Measurements from ENCODE around the gene SGSH. TPM values are rescaled to one million over a fixed set of nuclear protein-coding genes. Genes with fewer than 3 reads are reported as not detected.
"Not testable (repeated sequence)": the region's sequence is repeated elsewhere in the genome, so short reads cannot be mapped to it uniquely, and the experiment has no call there.

SGSH gene
- total and polyA plus RNA-seq, 7 donors, result 3.6 to 37.0 (median 12.1) TPM

GRCh38 chr17:80202197-80202596, 17.9 kb downstream of the SGSH start:
- Histone ChIP-seq H3K27me3 (no peaks in the 10 kb centered on the region), H3K4me1 (no peaks in the 10 kb centered on the region), H3K27ac (no peak overlapping the region), H3K9me3 (no peaks in the 10 kb centered on the region), H3K36me3 (no peaks in the 10 kb centered on the region), H3K4me3 (no peak overlapping the region)
- DNase-seq, result no peak
- WGBS, 2 donors, result 90 to 92% methylated on average over 17 of the region's 17 CpGs
- TF ChIP-seq CTCF (IDR thresholded peaks at IDR 0.05), result no peak
- no peak for TF ChIP-seq EP300 (IDR thresholded peaks at IDR 0.05)
- no peak for TF ChIP-seq POLR2A (IDR thresholded peaks at IDR 0.05)
- no peak for TF ChIP-seq POLR2AphosphoS5 (IDR thresholded peaks at IDR 0.05)
- intact Hi-C loops (cut with DNase I), result no loop called here

GRCh38 chr17:80201446-80201845, 18.7 kb downstream of the SGSH start:
- H3K36me3 ChIP-seq, result no peaks in the 10 kb centered on the region
- H3K27me3 ChIP-seq, result no peaks in the 10 kb centered on the region
- no peak overlapping the region for H3K4me3 ChIP-seq
- no peaks in the 10 kb centered on the region for H3K9me3 ChIP-seq
- 86 to 91% methylated on average over 15 of the region's 15 CpGs for WGBS, 2 donors
- intact Hi-C loops (cut with DNase I), result no loop called here
- DNase-seq, result no peak
- TF ChIP-seq POLR2AphosphoS5 (IDR thresholded peaks at IDR 0.05), result no peak
- TF ChIP-seq EP300 (IDR thresholded peaks at IDR 0.05), result no peak
- no peak overlapping the region for H3K27ac ChIP-seq
- no peaks in the 10 kb centered on the region for H3K4me1 ChIP-seq

DNA sequence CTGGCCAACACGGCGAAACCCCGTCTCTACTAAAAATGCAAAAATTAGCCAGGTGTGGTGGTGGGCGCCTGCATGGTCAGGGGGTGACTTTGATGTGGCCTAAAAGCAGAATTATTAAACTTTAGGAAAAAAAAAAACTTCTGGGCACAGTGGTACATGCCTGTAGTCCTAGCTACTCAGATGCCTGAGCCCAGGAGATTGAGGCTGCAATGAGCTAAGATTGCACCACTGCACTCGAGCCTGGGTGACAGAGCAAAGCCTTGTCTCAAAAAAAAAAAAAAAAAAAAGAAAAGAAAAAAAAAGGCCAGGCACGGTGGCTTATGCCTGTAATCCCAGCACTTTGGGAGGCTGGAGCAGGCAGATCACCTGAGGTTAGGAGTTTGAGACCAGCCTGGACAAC, 20.8 kb downstream of the SGSH start:
- 62 to 75% methylated on average over 6 of the region's 6 CpGs for WGBS, 2 donors
- peaks cover 0 to 12% (median 12%) of the 10 kb centered on the region in 3 donors for H3K27me3 ChIP-seq
- not testable (repeated sequence) for DNase-seq, H3K4me1 ChIP-seq, H3K4me3 ChIP-seq, H3K36me3 ChIP-seq, H3K9me3 ChIP-seq, H3K27ac ChIP-seq
- intact Hi-C loops (cut with DNase I), result loop anchor here (10.0 kb wide), 1 partner anchor 166 kb away; no protein-coding TSS in a partner anchor

GRCh38 chr17:80198144-80198661, 21.9 kb downstream of the SGSH start:
- DNase-seq, result no peak
- no peak overlapping the region for H3K27ac ChIP-seq
- H3K4me3 ChIP-seq, result no peak overlapping the region
- intact Hi-C loops (cut with DNase I), result loop anchor here (10.0 kb wide), 1 partner anchor 167 kb away; no protein-coding TSS in a partner anchor
- no peak for TF ChIP-seq POLR2A (IDR thresholded peaks at IDR 0.05)
- H3K27me3 ChIP-seq, result peaks cover 0 to 13% (median 12%) of the 10 kb centered on the region in 3 donors
- 77 to 86% methylated on average over 27 of the region's 27 CpGs for WGBS, 2 donors
- H3K36me3 ChIP-seq, result no peaks in the 10 kb centered on the region
- no peaks in the 10 kb centered on the region for H3K4me1 ChIP-seq
- H3K9me3 ChIP-seq, result no peaks in the 10 kb centered on the region

- Histone ChIP-seq H3K4me3 (no peak overlapping the region), H3K27me3 (peaks cover 0 to 23% (median 12%) of the 10 kb centered on the region in 3 donors), H3K4me1 (no peaks in the 10 kb centered on the region), H3K9me3 (no peaks in the 10 kb centered on the region), H3K27ac (no peak overlapping the region), H3K36me3 (no peaks in the 10 kb centered on the region)
- DNase-seq, result no peak
- WGBS, 2 donors, result 95% methylated on average over 7 of the region's 7 CpGs
- intact Hi-C loops (cut with DNase I), result loop anchor here (10.0 kb wide), 1 partner anchor 168 kb away; no protein-coding TSS in a partner anchor
- TF ChIP-seq POLR2A (IDR thresholded peaks at IDR 0.05) (no peak), POLR2AphosphoS5 (IDR thresholded peaks at IDR 0.05) (no peak), CTCF (IDR thresholded peaks at IDR 0.05) (no peak), EP300 (IDR thresholded peaks at IDR 0.05) (no peak)
Observed at GRCh38 chr17:80196652-80197051, 23.5 kb downstream of the SGSH start.

DNA sequence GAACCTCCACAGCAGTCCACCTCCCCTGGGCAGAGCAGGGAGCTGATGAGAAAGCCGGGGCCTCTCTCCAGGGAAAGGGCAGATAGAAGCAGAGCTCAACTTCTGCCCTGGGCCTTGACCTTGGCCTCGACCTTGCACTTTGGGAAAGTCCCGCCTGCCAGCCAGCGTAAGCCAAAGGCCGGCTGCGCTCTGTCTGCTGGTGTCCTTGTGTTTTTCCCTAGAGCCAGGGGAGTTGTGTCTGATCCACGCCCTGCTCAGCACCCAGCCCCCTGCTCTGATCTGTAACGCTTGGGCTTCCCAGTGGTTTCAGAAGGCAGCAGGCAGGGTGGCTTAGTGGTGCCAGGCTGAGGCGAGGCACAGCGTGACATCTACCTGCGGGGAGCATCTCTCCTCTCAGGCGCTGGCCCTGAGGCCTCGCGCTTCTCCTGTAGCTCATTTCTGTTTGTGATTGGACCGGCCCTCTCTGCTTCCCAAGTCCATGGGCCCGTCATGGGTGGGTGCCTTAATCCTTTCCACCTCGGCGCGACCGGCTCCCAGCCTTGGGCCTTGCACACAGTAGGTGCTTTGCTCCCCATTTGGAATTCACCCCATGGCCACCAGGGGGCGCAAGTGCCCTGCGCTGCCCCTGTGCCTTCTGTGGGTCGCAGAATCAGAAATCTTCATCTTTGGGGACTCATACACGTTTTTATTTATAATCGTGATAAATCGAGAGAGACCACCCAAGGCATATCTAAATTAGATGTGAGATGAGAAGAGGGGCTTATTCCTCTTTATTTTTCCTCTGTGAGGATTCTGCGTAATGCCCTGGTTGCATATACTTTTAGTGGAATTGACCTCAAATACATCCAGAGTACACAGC, 24.2 kb downstream of the SGSH start:
- WGBS, 2 donors, result 60 to 63% methylated on average over 27 of the region's 27 CpGs
- Histone ChIP-seq H3K9me3 (no peaks in the 10 kb centered on the region), H3K36me3 (no peaks in the 10 kb centered on the region), H3K4me3 (no peak overlapping the region), H3K27ac (no peak overlapping the region), H3K4me1 (no peaks in the 10 kb centered on the region), H3K27me3 (peaks cover 0 to 23% (median 12%) of the 10 kb centered on the region in 3 donors)
- no peak for DNase-seq
- intact Hi-C loops (cut with DNase I), result loop anchor here (10.0 kb wide), 1 partner anchor 169 kb away; no protein-coding TSS in a partner anchor
- TF ChIP-seq CTCF (IDR thresholded peaks at IDR 0.05) (peak; percentile 64 to 90 (median 78)), EP300 (IDR thresholded peaks at IDR 0.05) (no peak), POLR2AphosphoS5 (IDR thresholded peaks at IDR 0.05) (no peak), POLR2A (IDR thresholded peaks at IDR 0.05) (no peak)

All from sigmoid colon (tissue), 7 donors.